Cardiac septum (tissue), 1 donor: ENCODE measurements around the gene FZD10. TPM values are rescaled to one million over a fixed set of nuclear protein-coding genes. Genes with fewer than 3 reads are reported as not detected.

Experiments
- DNase-seq: peaks from one replicate; pipeline ENCODE4 v3.0.0-alpha.2; 2020; ENCODE audit warnings: low spot score
- intact Hi-C: fragments of 100-400 bp; cut with DNase I; formaldehyde crosslinking; loops from one replicate; pipeline ENCODE4 v1.14.0; 2022
- long read RNA-seq: library from polyadenylated mRNA; unstranded; transcript quantifications from one replicate; pipeline ENCODE4 v2.0.0, GENCODE V29; 2021
- total RNA-seq: library from RNA; stranded (reverse); fragmentation: NEBNext Ultra II Directional; extraction: Animal tissue kit (Norgen Biotek cat#: 25700); gene quantifications from one replicate; pipeline ENCODE4 v1.2.1, GENCODE V29; 2021
- donor health status: DM: no; HTN: no; CAD: no.

The FZD10 gene
- total RNA-seq = not detected
- long read RNA-seq, partial matches to known transcripts = 0 of 1 reads
- long read RNA-seq, other reads (novel, unspliced or antisense) = 0 of 1 reads

DNA sequence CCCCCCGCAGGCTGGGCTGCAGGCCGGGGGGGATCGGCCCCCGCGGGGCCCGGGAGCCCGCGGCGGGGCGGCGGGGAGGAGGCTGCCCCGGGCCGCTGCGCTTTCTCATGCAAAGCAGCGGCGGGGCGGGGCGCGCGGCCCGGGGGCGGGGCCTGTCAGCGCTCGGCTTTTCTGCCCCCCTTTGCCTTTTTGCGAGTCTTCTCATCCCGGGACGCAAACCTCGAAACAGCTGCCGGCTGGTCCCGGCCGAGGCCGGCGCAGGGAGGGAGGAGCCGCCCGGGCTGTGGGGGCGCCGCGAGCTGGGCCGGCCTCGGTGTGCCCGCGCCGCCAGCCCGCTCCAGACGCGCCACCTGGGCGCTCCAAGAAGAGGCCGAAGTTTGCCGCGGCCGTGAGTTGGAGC lies at the start of gene FZD10:
Gene FZD10 (plus strand): TSS at position 198 of the 400 bp plus-strand sequence. CDS start 479 bp downstream, outside the sequence.
- intact Hi-C loops = no loop called here
- peak; percentile 65 for DNase-seq

DNA sequence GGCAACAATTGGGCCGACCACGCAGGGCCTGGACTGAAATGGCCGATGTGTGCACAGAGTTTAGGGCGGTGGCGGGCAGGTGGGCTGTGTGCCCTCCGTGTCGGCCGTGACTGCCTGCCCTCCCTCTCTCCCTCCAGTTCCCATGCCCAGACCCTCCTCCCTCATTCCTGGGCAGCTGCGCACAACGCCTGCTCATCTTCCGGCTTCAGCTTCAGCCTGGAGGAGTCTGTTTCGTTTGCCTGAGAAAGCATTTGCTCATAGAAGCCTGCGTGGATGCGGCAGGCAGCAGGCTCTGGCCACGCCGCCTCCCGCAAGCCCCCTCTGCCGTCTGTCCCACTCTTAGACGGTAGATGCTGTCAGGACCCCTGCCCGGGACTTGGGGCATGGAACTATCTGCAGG lies 47.3 kb upstream of the FZD10 start:
- intact Hi-C loops = no loop called here
- DNase-seq = no peak

DNA sequence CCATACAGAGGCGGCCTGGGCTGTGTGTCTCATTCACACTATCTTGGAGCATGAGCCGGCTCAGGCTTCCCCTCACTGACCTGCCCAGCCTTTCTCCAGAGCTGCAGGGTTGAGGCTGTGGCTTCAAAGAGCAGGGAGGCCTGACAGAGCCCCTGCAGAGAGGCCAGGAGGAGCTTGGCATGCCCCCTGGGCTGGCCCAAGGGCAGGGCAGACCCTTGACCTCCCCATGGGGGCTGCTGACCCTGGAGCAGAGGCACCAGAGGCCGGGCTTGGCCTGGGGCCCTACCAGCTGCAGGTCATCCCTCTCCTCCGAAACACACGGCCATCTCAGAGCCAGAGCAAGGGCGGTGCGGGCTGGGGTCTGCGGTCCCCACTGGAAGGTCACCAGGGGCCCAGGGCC lies 46.6 kb upstream of the FZD10 start:
- intact Hi-C loops = no loop called here
- no peak for DNase-seq

DNA sequence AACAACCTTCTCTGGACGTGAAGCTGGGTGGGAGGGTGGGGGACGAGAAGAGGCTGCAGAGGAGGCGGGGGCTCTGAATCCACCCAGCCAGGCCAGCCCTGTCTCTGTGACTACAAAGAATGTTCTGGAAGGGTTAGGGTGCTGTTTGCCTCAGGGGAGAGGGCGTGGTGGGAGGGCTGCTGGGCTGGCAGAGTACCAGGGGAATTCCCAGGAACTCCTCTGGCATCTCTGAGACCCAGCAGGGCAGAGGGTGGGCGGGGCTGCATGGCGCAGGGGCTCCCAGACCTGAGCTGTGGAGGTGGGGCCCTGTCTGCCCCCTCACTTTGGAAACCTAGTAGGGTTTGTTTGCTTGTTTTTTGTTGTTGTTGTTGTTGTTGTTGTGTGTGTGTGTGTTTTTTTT lies 45.5 kb upstream of the FZD10 start:
- intact Hi-C loops = no loop called here
- DNase-seq = no peak

DNA sequence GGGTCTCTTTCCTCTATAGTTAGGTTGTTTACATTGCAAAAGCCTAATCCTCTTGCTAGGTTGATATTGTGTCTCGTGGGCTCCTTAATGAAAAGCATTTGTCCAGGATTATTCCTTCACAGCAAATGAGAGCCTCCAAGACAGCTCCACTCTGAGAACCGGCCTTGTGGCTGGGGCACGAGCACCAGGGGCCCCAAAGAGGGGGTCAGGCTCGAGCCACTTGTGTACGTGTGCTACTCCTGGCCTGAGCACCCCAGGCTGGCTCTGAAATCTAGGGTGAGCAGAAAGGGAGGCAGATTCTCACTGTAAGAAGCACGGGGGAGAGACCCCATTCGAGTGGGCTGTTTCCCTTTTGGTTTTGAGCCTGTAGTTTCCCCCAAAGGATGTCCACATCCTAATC lies 45.0 kb upstream of the FZD10 start:
- intact Hi-C loops = no loop called here
- no peak for DNase-seq

- intact Hi-C loops = no loop called here
- DNase-seq = no peak
These were observed 44.6 kb upstream of the FZD10 start for GRCh38 chr12:130117701-130118100.

DNA sequence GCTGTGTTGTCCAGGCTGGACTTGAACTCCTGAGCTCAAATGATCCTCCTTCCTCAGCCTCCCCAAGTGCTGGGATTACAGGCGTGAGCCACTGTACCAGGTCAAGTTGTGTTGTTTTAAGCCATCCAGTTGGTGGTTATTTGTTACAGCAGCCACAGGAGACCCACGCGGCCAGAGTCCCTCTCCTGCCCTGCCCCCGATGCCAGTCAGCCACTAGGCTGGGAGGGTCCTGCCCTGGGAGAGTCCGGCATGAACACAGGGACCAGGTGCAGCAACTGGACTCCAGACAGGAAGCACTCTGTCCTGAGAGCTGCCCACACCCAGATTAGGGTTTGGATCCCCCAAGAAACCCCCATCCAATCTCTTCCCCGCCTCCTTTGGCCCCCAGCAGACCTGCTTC lies 44.1 kb upstream of the FZD10 start:
- intact Hi-C loops = no loop called here
- no peak for DNase-seq

DNA sequence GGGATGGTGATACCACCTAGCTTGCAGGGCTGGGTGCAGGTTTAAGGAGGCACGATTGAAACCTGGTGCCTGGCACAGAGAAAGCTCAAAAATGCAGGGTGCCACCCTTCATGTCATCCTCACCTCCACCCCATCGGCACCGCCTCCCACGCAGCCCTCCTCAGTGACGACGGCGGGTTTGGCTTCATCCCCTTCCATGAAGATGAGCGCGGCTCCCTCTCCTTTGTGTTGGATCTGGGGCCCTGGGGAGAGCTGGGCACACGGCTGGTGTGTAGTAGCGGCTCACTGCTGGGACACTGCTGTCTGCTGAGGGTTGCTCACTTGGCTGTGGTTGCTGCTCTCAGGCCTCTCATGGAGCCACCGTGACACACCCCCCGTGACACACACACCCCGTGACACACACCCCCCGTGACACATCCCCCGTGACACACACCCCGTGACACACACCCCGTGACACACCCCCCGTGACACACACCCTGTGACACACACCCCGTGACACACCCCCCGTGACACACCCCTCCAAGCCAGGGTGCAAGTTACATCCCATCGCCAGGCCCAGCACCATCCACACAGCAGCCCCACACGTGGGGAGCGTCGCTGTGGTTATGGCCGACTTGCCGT lies 42.9 kb upstream of the FZD10 start:
- intact Hi-C loops = no loop called here

DNA sequence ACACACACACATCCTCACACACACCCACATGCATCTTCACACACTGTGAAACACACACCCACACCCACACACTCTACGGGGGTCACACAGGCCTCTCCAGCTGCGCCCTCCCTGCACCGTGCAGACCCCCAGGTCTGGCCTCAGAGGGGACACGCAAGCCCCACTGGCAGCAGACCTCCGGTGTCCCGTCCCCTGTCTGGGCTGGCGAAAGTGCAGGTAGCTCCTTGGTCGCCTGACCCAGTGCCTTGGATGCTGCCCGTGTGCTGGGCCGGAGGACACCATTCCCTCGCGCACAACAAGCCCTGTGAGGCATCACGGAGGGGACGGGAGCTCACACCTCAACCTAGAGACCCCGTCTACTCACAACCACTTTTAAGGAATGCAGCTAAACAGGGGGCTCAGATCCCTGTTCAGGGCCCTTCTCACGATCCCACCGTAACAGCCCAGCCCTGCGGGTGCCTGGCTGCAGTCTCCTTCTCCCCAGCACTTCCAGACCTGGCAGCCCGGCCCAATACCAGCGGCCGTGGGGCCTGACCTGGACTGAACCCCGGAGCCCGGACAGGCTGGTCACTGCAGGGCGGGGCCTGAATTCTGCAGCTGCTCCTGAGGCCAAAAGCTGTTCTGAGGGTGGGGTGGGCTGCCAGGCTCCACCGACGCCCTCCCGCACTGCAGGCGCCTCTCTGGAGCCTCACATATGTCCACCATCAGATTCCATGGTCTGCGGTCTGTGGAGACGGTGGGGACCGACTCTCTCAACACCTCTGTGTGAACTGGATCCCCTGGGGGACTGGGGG lies 42.1 kb upstream of the FZD10 start:
- intact Hi-C loops = no loop called here
- no peak for DNase-seq

More for the DNA sequence above, 42.9 kb upstream of the FZD10 start:
- no peak for DNase-seq

GRCh38 chr12:130121226-130122000 lies 40.9 kb upstream of the FZD10 start:
- DNase-seq = no peak
- intact Hi-C loops = no loop called here

- intact Hi-C loops = no loop called here
- DNase-seq = no peak
These were observed 39.9 kb upstream of the FZD10 start for GRCh38 chr12:130122356-130122755.

DNA sequence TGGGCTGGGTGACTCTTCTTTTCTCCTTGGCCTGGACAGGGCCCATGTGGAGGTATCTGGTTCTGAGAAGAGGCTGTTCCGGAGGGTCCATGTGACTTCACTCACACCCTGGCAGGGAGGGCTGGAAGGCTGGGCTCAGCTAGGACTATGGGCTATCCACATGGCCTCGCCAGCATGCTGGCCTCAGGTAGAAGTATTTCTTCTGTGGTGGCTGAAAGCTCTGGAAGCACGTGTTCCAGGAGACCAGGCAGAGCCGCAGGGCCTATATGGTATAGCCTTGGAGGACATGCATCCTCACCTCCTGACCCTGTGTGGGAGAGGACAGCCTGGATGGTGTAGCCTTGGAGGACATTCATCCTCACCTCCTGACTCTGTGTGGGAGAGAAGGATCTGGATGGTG lies 38.2 kb upstream of the FZD10 start:
- DNase-seq = no peak
- intact Hi-C loops = no loop called here

GRCh38 chr12:130124605-130125244 lies 37.5 kb upstream of the FZD10 start:
- DNase-seq = no peak
- intact Hi-C loops = no loop called here

GRCh38 chr12:130126023-130126432 lies 36.2 kb upstream of the FZD10 start:
- no peak for DNase-seq
- intact Hi-C loops = no loop called here

DNA sequence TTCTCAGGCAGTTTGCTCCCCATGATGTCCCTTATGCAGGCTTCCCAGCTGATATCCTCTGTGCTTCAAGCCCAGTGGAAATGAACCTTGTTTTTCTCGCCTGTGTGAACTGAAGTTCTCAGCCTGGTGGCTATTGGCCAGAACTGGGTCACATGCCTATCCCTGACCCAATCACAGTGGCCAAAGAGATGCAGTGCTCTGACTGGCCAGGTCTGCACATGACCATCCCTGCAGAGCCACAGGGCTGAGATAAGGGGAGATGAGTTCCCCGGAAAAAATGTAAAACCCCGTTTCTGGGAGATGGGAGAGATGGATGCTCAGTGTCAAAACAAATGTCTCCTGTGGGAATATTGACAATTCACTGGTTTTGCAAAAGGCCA lies 34.7 kb upstream of the FZD10 start:
- no peak for DNase-seq

DNA sequence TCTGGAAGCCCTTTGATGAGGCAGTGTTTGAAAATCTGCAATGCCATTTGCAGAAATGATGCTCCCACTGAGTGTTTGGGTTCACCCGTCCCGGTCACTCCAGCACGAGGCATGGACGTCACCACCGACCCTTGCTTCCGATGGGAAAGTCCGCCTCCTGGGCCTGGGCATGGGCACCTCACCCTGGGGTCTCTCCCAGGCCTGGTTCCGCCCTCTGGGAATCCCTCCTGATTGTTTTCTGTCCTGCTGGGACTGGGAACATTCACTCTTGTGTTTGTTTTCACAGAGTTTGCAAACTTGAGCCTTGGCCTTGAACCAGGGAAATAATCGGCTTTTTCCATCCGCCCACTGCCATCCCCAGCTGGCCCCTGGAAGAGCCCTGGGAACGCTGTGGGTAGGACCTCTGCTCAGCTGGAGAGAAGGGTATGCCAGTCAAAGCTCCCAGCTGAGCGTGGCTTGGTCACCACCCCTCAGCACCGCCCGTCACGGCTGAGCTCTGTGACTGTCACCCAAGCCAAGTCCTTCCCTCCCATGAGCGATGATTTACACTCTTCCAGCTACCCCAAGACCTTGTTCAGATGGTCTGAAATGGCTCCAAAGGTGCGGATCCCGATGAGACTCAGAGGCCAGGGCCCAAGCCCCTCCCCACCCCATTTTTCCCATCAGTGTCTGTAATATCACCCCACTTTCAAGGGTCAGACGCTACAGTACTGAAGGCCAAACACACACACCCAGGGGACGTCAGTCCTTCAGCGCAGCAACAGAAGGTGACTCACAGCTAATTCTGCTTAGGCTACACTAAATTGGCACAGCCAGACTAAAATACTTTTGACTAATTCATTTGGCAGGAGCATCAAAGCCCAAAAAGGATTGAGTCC lies 34.1 kb upstream of the FZD10 start:
- no peak for DNase-seq
- intact Hi-C loops = no loop called here

More for the DNA sequence above, 34.7 kb upstream of the FZD10 start:
- intact Hi-C loops = no loop called here

DNA sequence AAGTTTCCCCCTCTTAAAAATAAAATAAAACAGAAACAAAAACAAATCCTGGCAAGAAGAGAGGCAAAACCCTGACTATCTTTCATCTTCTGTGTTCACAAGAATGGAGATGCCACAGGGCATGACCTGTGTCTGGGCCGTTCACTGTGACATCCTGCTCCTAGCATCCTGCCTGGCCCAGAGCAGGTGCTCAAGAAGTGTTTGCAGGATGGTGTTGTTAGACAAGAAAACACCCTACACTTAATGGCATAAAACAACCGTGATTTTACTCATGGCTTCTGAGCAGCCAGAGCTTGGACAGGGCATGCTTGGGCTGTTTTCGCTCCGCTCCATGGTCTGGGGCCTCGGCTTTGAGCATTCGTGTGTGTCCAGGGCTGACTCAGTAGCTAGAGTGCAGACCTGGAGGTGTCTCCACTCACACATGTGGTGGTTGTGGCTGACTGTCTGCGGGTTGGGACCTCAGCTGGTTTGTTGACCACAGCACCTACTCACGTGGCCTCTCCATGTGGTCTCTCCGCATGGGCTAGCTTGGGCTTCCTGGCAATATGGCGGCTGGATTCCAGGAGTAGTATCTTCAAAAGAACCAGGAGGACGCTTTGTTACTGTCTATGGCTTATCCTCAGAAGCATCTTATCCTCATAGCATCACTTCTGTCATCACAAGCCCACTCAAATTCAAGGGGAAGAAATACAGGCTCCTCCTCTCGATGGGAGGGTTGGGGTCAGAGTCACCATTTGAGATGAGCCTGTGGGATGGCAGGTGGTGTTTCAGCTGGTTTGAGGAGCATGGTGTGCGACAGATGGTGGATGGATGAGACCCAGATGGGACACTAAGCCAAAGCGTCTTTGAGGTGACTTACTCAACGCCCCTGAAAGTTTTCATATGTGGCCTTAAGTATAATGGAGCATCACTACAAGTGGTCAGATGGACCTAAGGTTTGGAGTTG lies 33.2 kb upstream of the FZD10 start:
- intact Hi-C loops = no loop called here
- no peak for DNase-seq

- no peak for DNase-seq
- intact Hi-C loops = no loop called here
These were observed 31.9 kb upstream of the FZD10 start for GRCh38 chr12:130130346-130130745.
